HG03095 (cell line): ENCODE results near the gene NT5C3A.
"Not testable (repeated sequence)": the region's sequence is repeated elsewhere in the genome, so short reads cannot be mapped to it uniquely, and the experiment has no call there.

Experiments
- ATAC-seq: cut with Tn5 transposase; IDR thresholded peaks from one replicate; pipeline ENCODE4 v1.9.1; 2021; ENCODE audit warnings: moderate library complexity; ENCODE audit not compliant: unreplicated experiment

Gene NT5C3A

DNA sequence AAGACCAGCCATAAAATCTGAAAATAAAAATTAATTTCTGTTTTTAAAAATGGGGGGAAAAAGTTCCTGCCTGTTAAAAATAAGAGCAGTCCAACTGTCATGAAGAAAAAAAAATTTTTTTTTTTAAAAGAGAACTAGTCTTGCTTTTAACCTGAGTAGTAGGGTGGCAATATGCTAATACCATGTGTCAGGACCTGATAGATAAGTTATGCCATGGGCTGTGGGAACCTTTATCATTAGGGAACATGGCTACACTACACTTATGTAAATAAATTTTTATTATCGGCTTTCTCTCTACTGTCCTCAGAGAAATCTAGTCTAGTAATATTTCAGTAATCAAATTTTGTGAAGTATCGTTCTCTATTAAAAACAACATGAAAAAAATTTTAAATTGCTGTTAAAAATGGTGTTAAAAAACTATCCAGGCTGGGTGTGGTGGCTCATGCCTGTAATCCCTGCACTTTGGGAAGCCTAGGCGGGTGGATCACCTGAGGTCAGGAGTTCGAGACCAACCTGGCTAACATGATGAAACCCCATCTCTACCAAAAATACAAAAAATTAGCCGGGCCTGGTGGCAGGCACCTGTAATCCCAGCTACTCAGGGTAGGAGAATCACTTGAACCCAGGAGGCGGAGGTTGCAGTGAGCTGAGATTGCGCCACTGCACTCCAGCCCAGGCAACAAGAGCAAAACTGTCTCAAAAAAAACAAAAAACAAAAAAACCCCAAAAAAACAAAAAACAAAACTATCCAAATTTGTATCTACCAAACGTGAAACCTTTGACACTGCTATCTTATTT is 20.7 kb downstream of the NT5C3A start:
- no peak for ATAC-seq

DNA sequence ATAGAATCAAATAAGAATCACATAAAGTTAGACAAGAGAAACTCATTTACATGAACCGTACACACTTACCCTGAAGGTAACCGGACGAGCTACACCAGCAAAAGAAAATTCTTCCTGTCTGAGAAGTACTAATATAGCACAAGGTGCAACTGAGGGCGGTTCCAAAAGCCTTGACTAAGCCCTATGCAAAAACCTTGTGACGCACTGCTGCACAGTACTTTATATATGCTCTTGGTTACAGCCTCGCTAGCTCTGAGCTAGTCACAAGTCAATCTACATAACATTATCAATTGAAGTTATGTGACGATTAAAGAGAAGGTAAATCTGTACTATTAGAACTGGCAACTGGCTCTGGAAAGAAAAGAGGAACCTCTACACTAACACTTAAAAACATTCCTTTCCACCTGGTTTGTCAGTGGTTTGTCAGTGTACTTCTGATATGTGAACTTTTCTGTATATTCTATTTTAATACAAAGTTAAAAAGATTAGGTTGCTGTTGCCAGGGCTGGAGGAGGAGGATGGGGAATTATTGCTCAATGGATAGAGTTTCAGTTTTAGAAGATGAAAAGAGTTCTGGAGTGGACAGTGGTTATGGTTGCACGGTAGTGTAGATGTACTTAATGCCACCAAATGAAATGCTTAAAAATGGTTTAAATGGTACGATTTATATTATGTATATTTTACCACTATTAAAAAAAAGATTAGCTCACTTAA is 21.6 kb downstream of the NT5C3A start:
- ATAC-seq: peak; percentile 93

DNA sequence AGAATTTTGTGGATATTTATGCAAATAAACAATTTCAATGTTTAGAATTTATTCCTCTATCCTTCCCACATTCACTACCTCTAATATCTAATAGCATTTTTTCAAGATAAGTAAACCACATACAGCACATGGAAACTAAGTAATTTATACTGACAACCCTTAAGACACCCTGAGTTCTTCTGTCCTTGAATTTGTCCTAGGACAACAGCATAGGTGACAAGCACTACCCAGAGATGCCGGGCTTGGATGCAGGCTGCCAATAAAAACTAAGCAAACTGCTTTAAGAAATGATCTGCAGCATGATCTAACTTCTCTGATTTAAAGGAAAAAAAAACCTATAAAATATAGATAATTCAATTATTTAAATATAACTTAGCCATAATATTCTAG is 22.7 kb downstream of the NT5C3A start:
- ATAC-seq: no peak

DNA sequence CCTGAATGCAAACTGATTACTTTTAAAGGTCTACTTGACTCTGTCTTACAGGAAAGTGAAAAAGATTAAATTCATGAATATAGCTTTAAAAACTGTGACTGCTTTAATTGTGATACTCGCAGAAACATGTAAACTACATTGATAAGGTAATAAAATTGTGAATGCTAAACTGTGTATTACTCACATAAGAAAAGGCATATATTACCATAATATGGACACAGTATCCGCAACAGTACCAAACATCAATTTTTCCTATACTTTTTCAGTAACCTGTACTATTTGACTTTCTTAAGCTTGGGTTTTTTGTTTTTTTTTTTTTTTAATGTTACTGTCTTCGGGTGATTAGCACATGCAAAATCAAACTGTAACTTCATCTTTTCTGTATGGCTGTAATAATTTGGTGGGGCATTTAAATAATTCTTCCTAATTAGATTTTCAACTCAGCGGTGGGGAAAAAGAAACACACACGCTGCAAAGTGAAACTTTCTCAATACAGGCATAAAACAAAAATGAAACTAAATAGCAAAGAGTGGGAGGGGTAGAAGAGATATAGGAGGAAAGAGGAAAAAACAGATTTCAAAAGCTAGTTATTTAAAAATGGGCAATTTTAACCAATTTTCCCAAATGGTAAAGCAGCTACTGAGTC is 23.2 kb downstream of the NT5C3A start:
- ATAC-seq: no peak

DNA sequence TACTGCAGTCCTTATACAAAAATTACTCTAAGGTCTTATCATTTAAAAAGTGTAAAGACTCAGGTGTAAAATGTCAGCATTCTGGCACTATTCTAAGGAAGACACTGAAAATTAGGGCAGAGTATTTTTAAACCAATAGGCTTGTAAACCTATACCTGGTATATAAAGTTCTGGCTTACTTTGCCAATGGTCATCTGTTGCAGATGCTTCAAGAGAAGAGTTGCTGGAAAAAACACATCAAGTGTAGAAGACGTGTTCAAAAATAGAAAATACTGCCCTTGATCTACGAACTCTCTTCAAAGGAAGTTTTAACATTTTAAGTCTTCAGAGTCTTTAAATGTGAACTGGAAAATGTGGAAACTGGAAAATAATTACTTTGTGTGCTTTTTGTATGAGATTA is 23.9 kb downstream of the NT5C3A start:
- ATAC-seq: no peak

DNA sequence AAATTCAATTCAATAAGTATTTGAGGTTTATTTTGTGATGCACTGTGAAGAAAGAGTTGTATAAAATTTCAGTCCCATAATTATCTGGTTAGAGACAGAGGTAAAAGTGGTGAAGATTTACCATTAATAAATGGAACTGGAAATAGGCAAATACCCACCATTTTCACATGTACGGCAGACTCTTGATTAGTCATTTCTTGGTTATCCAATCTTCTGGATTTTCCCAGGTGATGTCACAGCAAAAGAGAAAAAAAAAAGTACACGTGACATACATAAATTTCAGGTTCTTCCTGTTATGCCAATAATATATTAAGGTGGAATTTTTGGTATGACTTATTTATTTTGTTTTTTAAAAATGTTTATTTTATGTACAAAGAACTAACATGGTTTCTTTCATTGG is 26.8 kb downstream of the NT5C3A start:
- ATAC-seq: no peak

DNA sequence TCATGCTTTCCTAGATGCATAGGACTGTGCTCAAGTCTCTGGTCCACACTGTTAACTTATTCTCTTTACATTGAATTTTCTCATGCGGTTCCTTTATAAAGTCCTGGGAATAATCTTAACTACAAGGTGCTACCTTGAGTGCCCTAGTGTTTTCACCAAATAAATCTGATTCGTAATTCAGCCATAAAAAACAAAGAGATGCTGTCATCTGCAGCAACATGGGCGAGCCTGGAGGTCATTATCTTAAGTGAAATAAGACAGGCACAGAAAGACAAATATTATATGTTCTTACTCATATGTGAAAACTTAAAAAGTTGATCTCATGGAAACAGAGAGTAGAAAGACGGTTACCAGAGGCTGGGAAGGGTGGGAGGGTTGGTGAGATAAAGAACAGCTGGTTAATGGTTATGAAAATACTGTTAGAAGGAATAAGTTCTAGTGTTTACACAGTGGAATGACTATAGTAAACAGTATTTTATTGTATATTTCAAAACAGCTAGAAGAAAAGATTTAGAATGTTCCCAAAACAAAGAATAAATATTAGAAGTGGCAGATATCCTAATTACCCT is 38.3 kb downstream of the NT5C3A start:
- ATAC-seq: no peak

DNA sequence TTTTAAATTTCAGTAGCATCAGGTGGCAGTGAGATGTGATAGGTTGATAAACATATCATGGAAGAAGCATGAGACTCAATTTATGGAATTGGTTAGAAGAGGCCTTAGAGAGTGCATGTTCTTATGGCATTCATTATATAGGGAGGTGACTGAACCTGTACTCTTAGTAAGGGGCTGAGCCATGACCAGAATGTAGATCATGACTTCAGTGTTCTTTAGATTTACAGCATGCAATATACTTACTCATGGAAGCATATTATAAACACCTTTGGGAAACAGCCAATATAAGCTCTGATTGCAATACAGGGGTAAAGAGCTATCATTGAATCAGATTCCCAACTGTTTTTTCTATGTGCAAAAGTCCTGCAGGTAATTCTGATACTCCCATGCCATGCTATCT is 50.2 kb downstream of the NT5C3A start:
- ATAC-seq: no peak

DNA sequence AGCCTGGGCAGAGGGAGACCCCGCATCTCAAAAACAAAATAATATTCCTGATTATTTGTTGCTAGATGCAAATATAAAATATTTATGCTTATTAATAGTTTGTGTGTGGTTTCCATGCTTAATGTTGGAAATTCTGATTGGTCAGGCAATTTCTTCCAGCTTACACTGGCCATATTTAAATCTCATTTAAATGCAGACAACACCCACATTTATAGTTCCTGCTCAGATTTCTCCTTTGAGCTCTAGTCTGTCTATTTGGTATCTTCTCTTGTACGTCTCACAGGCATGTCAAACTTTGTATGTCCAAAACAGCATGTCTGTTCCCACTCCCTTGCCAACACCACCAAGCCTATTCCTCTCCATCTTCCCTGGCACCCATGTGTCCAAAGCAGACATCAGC is 52.8 kb downstream of the NT5C3A start:
- no peak for ATAC-seq

DNA sequence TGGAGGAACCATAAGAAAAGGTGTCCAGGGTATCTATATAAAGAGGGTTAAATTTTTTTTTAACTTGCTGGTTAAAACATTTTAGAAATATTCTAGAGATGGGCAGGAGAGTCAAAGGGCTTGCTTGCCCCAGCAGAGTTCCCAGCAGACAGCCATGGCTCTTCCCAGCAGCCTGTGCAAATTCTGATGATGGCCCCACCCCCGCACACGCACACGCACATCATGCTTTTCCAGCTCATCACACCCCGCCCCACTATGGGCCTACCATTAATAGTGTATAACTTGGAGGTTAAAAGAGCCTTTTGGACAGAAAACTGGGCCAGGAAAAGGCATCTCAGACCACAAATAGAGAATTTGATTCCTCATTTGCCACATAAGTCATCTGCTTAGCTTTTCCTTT is 56.9 kb downstream of the NT5C3A start:
- ATAC-seq: not testable (repeated sequence)

DNA sequence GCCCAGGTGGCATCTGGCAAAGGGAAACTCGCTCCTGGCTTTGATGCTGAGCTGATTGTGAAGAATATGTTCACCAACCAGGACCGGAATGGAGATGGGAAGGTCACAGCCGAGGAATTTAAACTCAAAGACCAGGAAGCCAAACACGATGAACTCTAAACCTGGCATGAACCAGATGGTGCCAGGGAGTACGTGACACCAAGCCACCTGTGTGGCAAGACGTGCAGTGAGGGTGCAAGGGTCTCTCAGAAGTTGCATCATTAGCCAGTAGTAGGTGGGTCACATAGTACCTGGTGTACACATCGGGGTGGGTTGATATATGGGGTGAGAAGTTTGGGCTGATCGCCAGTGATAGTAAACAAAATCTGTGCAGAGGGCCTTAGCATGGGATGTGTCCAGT is 57.4 kb downstream of the NT5C3A start:
- ATAC-seq: not testable (repeated sequence)

DNA sequence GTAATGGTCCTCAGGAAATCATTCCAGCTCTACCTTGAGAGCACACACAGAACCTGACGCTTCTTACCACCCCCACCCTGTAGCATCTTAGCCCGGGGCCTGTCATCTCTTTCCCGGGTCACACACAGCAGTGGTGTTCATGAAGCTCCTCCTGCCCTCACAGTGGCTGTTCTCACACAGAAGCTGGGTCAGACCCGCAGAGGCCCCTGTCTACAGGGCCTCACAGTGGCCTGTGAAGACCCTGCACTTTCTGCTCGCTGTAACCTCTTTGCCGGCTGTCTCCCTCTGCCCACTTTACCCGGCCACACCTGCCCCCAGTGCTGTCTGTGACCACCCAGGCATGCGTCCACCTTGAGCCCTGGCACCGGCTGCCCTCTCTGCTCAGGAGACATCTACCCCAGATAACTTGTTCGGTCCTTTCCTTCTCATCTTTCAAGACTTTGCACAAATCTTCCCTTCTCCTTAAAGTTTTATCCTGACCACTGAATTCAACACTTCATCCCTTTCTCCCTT is 58.4 kb downstream of the NT5C3A start:
- ATAC-seq: not testable (repeated sequence)

DNA sequence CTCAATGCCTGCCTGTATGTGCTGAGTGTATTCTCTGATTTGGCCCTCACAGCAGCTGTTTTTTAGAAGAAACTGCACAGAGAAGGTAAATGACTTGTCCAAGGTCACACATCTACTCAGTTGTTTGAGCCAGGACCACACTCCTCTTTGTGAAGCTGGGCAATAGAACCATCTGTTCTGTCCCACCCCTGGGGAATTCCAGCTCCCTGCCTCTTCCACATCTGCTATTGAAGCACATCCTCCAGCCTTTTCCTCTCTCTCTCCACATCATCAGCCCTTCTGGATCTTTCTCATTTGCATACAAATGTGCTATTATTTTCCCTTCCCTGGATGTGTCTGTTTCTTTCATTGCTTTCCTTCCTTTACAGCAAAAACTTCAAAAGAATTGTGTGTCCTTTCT is 59.5 kb downstream of the NT5C3A start:
- ATAC-seq: not testable (repeated sequence)

DNA sequence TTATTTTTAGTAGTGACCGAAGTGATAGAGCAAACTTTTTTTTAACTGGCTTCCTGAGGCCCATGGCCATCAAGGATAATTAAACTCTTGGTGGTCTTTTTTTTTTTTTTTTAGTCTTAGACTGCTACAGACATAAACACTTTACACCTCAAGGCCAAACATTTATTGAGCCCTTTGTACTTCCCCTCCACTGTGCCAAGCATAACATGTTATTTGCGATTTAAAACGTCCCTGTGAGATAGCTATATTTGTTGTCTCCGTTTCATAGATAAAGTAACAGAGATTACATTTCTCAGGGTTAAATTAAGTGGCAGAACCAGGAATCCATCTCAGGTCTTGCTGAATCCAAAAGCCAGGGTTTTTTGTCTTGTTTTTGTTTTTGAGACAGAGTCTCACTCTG is 63.2 kb downstream of the NT5C3A start:
- ATAC-seq: not testable (repeated sequence)

DNA sequence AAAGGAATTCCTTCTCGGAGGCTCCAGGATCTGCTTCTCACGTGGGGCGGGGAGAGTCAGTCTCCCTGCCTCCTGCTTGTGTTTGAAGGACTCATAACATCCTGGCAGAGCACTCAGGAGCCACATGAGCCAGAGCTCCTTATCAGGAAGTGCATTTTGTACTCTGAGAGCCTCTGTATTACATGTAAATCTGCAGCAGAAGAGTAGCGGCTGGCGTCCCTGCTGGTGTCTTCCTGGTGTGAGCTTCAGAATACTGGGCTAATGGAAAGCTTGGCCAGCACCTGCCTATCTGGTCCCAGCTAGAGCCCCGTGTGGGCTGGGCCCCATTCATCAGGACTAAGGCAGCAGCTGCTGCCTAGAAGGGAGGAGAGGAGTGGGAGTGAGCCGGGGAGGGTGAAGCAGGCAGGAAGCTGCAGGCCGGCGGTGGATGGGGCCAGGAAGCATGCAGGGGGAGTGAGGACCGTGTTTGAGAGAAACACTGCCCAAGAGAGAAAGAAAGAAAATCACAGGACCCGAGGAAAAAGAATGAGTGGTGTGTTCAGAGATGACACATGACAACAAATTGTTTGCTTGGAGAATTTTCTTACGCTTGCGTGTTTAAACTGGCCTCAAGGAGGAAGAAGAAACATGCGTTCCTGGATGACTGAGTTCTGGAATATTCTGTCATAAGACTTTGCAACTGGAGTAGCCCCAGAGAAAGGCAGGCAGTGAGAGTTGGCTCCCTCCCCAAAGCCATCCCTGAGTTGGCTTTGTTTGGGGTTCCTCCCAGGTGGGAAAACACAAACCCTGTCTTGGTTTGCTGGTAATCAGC is 64.0 kb downstream of the NT5C3A start:
- peak; percentile 51 for ATAC-seq

DNA sequence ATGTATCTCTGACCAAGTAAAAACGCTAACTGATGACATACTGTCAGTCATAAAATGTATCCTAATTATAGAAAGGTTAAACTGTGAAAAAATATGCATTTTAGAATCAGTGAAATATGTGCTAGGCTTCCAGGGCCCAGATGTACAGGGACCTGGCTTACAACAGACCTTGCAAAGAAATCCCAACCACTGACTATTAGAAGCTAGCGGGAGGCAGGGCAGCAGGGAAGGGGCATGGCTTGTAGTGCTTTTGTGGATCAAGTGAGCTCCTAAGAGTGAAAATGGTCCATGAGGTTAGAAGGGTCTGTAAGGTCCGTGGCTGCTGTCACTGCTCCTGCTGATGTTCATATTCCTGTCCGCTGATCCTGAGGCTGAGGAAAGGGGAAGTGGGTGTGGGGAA is 64.6 kb downstream of the NT5C3A start:
- ATAC-seq: not testable (repeated sequence)

DNA sequence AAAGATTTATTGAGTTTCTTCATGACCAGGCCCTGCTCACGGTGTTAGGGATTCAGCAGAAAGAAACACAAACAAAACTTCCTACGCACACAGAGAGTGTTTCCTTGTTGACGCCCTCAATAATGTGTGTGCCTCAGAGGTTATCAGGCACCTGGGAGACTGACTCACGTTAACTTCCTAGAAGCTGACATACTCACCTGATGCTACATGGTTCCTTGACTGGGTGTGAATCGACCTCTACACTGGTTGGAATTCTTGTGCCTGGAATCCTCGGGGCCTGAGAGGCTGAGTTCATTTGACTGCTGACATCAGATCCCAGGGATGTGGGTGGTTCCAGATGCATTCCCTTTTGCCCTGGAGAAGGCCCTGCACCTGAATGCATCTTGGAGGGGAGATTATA is 69.8 kb downstream of the NT5C3A start:
- ATAC-seq: not testable (repeated sequence)

DNA sequence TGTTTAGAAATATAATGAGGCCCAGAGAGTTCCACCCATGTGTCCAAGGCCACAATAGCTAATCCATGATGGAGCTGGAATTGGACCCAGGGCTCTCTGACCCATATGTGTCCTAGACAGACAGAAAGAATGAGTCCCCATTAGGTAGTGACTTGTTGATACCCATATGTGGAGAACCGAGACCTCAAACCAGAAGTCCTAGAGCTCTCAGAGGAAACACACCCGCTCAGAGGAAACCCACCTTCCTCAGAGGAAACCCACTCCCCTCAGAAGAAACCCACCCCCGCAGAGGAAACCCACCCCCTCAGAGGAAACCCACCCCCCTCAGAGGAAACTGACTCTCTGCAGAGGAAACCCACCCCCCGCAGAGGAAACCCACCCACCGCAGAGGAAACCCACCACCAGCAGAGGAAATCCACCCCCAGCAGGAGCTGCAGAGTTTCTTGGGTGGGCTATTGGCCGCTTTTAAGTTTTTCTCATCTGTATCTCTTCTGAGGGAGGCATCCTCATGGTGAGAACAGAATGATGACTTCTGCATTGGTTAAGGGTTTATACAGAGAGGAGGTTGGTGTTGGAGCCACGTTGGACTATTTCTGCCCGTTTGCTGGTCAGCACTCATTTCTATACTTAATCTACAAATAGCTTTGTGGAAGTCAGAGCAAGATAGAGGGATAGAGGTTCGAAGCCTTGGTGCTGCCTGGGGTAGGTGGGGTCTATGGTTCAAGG is 70.4 kb downstream of the NT5C3A start:
- ATAC-seq: not testable (repeated sequence)

DNA sequence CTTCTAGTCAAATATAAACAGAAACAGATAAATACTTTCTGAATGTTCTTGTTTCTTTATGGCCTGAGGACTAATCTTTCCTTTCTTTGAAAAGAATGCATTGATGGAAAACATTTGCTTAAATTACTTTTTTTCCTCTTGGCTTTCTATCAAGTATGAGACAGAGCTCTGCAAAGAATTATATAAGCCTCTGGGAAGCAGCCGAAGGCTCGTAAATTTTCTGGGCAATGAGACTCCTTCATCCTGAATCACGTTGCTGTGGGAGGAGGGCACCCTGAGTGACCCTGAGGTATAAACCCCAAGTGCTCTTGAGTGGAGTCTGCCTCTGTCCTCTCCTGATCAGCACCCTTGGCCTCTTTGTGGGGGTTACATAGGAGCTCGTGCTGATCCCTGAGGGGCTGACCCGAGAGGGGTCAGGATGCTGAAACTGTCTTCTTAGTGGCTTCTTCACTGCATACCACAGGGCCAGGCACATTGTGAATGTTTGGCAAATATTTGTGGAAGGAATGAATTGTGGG is 71.4 kb downstream of the NT5C3A start:
- not testable (repeated sequence) for ATAC-seq

DNA sequence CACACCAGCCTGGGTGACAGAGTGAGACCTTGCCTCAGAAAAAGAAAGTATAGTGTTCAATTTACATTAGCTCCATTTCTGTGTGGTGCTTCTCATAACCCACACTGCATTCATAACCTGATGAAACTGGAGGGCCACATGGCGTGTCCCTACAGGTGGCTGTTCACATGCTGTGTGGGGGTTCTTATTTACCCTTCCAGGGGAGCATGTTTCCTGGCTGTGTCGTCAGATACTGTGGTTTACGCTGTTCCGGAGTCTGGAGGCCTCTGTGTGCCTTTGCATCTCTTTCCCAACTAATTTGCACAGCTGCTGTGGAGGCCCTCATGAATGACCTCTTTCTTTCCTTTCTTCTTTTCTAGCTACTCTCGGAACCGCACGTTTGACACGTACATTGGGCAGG is 74.4 kb downstream of the NT5C3A start:
- ATAC-seq: peak; percentile 79
